KMS-11 (cell line): ENCODE measurements around the gene PGF.

Experiments
- H2AFZ ChIP-seq: fragments of 200-600 bp; sonication (generic); 2 replicates; pipeline ENCODE4 v1.6.1; 2016; ENCODE audit warnings: antibody characterized with exemption, mixed run types, low read depth
- H3K27ac ChIP-seq: fragments of 200-600 bp; sonication (generic); 2 replicates; pipeline ENCODE4 v1.6.1; 2016; ENCODE audit warnings: mild to moderate bottlenecking, mixed run types
- H3K27me3 ChIP-seq: fragments of 200-600 bp; sonication (generic); 2 replicates; pipeline ENCODE4 v1.6.1; 2017; ENCODE audit warnings: mild to moderate bottlenecking, low read depth, mixed run types, moderate library complexity; ENCODE audit not compliant: insufficient read depth
- H3K36me3 ChIP-seq: fragments of 200-600 bp; sonication (generic); 2 replicates; pipeline ENCODE4 v1.6.1; 2017; ENCODE audit warnings: mild to moderate bottlenecking, mixed run types; ENCODE audit not compliant: insufficient read depth
- H3K4me1 ChIP-seq: fragments of 200-600 bp; sonication (generic); 2 replicates; pipeline ENCODE4 v1.6.1; 2016; ENCODE audit warnings: mild to moderate bottlenecking, low read depth, mixed run types; ENCODE audit not compliant: poor library complexity, severe bottlenecking
- H3K4me2 ChIP-seq: fragments of 200-600 bp; sonication (generic); 2 replicates; pipeline ENCODE4 v1.7.0; 2016; ENCODE audit warnings: mild to moderate bottlenecking, mixed run types
- H3K4me3 ChIP-seq: fragments of 200-600 bp; sonication (generic); IDR thresholded peaks from 2 replicates; pipeline ENCODE4 v1.6.1; 2017; ENCODE audit warnings: low read depth, low read length, mixed read lengths; ENCODE audit not compliant: insufficient read depth
- H3K79me2 ChIP-seq: fragments of 200-600 bp; sonication (generic); 2 replicates; pipeline ENCODE4 v1.6.1; 2016; ENCODE audit warnings: low read depth, mixed run types; ENCODE audit not compliant: insufficient read depth
- H3K9ac ChIP-seq: fragments of 200-600 bp; sonication (generic); 2 replicates; pipeline ENCODE4 v1.6.1; 2016; ENCODE audit warnings: mild to moderate bottlenecking, mixed run types
- H4K20me1 ChIP-seq: fragments of 200-600 bp; sonication (generic); 2 replicates; pipeline ENCODE4 v1.6.1; 2016; ENCODE audit warnings: mild to moderate bottlenecking, mixed run types; ENCODE audit not compliant: insufficient read depth
- CTCF ChIP-seq: fragments of 200-600 bp; sonication (generic); conservative IDR thresholded peaks from 2 replicates; pipeline ENCODE4 v1.6.1; 2017; ENCODE audit warnings: low read depth, mild to moderate bottlenecking, antibody characterized with exemption, low read length, moderate library complexity, mixed read lengths

Gene PGF

GRCh38 chr14:74964787-74965485, 9.5 kb upstream of the PGF start:
- Histone ChIP-seq H3K27ac (no peak overlapping the region), H3K27me3 (peaks cover 3% of the 10 kb centered on the region), H3K4me1 (no peaks in the 10 kb centered on the region), H4K20me1 (no peaks in the 10 kb centered on the region), H3K79me2 (no peaks in the 10 kb centered on the region), H3K4me3 (no peak overlapping the region), H3K9ac (no peak overlapping the region), H2AFZ (no peak overlapping the region), H3K36me3 (no peaks in the 10 kb centered on the region), H3K4me2 (no peak overlapping the region)
- no peak for TF ChIP-seq CTCF

- H3K79me2 ChIP-seq, result no peaks in the 10 kb centered on the region
- no peaks in the 10 kb centered on the region for H4K20me1 ChIP-seq
- no peak overlapping the region for H3K27ac ChIP-seq
- no peak overlapping the region for H3K9ac ChIP-seq
- H3K4me1 ChIP-seq, result no peaks in the 10 kb centered on the region
- TF ChIP-seq CTCF, result no peak
- no peaks in the 10 kb centered on the region for H3K36me3 ChIP-seq
- no peak overlapping the region for H3K4me3 ChIP-seq
- no peak overlapping the region for H3K4me2 ChIP-seq
- peaks cover 3% of the 10 kb centered on the region for H3K27me3 ChIP-seq
- no peak overlapping the region for H2AFZ ChIP-seq
Measured at GRCh38 chr14:74963705-74964271, 8.4 kb upstream of the PGF start.

- Histone ChIP-seq H3K4me3 (no peak overlapping the region), H3K9ac (no peak overlapping the region), H3K4me1 (no peaks in the 10 kb centered on the region), H3K27me3 (peaks cover 3% of the 10 kb centered on the region), H2AFZ (no peak overlapping the region), H3K4me2 (no peak overlapping the region), H3K79me2 (no peaks in the 10 kb centered on the region), H3K36me3 (no peaks in the 10 kb centered on the region), H4K20me1 (no peaks in the 10 kb centered on the region), H3K27ac (no peak overlapping the region)
- no peak for TF ChIP-seq CTCF
Measured at GRCh38 chr14:74963178-74963704, 7.8 kb upstream of the PGF start.

- Histone ChIP-seq H3K27me3 (peaks cover 3% of the 10 kb centered on the region), H3K79me2 (no peaks in the 10 kb centered on the region), H3K4me3 (no peak overlapping the region), H4K20me1 (no peaks in the 10 kb centered on the region), H3K27ac (no peak overlapping the region), H3K9ac (no peak overlapping the region), H3K4me2 (no peak overlapping the region), H3K36me3 (no peaks in the 10 kb centered on the region), H2AFZ (no peak overlapping the region), H3K4me1 (no peaks in the 10 kb centered on the region)
- no peak for TF ChIP-seq CTCF
Measured at GRCh38 chr14:74962493-74962892, 7.1 kb upstream of the PGF start.
